ENCODE measurements around the gene FREY1.
A peak's percentile ranks its signal among the peaks of the same experiment; 100 is the strongest.

The FREY1 gene

DNA sequence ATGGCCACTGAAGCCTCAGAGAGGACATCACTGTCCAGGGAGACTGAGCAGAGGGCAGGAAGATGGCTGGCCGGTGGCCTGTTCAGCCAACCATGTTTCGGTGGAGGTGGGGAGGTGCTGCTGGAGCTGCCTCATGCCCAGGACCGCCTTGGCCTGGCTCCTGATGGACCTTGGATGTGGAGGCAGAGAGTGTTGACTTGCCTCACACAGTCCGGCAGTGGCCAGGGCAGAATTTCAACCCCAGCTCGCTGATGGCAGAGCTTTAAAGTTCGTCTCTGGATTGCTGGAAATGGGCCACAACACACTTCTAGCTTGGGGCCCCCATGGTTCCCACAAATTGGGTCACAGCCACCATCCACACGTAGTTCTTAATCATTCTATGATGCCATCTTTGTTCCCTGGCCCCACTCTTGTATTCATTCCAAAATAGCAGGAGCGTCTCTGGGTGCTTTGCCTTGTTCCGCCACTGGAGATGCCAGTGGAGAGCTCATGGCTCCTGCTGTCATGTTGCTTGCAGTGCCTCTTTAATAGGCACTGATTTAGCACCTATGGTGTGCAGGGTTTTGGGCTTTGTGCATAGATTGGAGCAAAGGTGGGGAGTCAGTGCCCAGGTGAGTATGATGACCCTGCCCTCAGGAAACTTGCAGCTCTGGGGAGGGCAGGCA is 16.1 kb downstream of the FREY1 start:
- no peak for DNase-seq

DNA sequence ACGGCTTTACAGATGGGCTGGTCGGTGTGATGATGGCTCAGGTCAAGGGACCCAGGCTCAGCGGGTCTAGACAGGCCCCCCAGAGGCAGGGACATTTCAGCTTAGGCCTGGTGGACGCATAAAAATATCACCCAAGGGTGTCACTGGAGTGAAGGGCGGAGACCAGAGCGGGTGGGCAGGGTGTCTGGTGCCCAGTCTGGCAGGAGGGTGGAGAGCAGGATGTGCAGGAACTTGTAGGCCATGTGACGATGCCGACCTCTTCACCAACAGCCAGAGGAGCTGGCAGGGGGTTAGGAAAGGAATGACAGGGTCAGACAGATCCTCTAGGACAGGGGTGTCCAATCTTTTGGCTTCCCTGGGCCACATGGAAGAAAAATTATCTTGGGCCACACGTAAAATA is 17.1 kb downstream of the FREY1 start:
- no peak for DNase-seq

- no peak for DNase-seq
These were observed 17.5 kb downstream of the FREY1 start for GRCh38 chr11:45889555-45889954.

GRCh38 chr11:45887587-45887986 is 19.5 kb downstream of the FREY1 start:
- peak; percentile 14 for DNase-seq

DNA sequence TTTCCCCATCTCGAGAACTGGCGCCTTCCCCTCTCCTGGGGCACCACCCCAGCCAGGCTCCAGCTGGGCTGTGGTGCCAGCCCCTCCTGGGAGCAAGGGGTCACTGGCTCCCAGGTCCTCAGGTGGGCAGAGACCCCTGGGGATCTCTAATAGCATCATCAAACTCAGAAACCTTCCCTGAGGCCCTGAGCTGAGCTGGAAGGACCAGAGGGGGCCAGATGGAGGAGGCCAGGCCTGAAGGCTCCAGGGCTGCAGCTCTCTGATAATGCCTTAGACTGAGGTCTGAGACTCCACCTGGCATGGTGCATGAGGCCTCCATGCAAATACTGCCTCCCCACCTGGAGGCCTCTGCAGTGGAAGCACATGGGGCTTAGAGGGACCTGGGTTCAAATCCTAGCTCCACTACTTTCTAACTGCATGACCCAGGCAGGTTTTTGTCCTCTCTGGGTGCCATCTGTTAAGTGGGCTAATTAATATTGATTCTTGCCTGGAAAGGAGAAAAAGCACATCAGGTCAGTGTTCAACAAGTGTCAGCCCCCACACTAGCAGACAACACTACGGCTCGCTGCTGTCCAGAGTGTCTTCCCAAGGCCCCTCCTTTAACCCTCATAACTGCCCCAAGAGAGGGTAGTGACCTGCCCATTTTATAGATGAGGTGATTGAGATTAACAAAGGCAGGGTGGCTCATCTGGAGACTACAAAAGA is 20.1 kb downstream of the FREY1 start:
- peak; percentile 18 for DNase-seq

DNA sequence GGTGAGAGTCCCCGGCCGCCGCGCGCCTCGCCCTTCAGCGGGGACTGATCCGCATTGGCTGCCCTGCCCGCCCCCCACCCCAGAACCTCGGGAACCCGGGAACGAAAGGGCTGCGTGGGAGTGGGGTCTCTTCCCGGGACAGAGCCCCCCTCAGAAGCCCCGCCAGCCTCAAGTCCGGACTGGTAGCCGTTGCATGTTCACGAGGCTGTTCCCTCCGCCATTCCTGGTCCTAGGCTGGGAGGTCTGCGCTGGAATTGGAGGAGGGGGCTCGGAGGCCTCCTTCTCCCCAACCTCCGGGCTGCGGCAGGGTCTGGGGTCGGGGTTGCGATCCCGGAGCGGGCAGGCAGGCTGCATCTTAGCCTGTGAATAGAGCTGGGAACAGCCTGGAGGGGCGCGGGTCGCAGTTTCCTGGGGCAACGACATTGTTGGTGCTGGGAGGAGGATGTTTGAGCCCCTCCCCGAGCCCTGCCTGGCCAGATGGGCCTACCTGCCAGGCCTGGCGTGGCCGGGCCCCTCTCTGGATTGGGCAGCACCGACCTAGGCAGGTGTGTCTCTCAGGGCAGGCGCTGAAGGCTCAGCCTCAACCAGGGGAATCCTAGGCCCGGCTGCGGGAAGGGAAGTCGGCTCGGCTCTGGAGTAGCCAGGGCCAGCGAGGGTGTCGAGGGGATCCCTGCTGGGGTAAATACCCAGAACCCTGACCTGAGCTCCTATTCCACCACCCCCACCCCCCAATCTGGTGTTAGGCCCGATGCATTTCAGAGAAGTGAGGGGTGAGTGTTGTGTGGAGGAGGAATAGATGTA is 20.9 kb downstream of the FREY1 start:
- peak; percentile 24 for DNase-seq

- DNase-seq = peak; percentile 74
These were observed 21.7 kb downstream of the FREY1 start, which contains the start of gene MAPK8IP1 for GRCh38 chr11:45885274-45885920. TSS of gene MAPK8IP1 (plus strand) at chr11:45885651. CDS start at chr11:45885821, 170 bp downstream.

DNA sequence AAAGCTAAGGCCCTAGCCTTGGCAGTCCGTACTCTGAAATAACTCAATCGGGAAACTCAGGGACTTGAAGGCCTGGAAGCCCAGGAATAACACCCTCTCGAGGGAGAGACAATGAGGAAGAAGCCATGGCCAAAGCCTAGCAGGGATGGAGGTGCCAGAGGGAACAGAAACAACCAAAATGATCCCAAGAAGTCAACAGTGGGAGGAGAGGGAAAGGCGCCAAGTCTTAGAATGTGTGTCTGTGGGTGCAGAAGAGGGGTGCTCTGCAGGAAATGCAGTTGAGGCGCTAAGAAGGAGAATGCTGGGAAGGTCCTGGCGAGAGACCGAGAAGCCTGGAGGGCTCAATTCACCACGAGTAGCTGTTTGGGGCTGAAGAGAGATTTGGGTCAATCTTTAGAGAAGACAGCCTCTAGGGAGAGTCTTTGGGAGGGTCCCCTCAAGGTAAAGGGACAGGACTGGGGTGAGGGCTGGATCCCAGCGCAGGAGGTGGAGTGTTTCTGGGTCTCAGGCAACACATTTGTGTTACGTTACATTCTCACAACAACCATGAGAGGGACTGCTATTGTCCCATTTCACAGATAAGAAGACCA is 22.4 kb downstream of the FREY1 start:
- DNase-seq = no peak

GRCh38 chr11:45881708-45882368 is 25.2 kb downstream of the FREY1 start:
- DNase-seq = peak; percentile 15

- no peak for DNase-seq
These were observed 26.1 kb downstream of the FREY1 start for GRCh38 chr11:45880772-45881570.

GRCh38 chr11:45879803-45880686 is 27.0 kb downstream of the FREY1 start:
- DNase-seq = no peak

DNA sequence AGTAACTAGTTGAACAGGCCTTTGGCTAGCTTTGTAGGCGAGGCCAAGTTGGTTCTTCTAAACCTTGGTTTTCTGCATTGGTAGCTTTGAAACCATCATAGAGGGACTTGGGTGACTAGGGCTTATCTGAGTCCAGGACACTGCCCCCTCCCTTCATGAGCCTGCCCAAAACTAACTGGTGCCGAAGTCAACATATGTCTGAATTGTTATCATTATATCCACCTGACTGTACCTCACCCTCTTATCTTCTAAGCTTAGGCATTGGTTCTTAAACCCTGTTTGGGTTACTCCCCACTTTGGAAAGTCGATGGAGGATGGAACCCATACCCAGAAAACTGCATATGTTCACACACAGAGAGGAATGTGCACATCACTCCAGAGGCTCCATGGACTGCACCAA is 29.2 kb downstream of the FREY1 start:
- DNase-seq = no peak

DNA sequence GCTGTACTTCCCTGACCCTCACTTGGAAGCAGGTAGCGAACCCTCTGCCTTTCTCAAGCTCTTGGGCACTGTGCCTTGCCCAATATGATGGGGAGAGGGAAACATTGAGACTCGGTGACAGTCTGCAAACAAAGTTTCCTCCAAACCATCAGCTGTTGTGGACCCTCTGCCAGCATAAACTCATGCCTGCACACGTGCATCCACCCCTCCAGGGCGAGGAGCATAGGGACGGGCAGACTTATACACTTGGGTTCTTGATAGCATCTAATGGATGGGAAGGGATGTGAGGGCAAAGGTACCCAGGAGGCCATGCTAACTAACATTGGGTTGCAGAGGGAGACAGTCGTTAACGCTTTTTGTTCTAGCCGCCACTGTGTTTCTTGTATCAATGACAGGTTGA is 29.9 kb downstream of the FREY1 start:
- no peak for DNase-seq

GRCh38 chr11:45876401-45876800 is 30.7 kb downstream of the FREY1 start:
- no peak for DNase-seq

GRCh38 chr11:45872651-45873356 is 34.3 kb downstream of the FREY1 start:
- no peak for DNase-seq

- DNase-seq = no peak
These were observed 35.4 kb downstream of the FREY1 start for GRCh38 chr11:45871638-45872037.

- DNase-seq = no peak
These were observed 36.4 kb downstream of the FREY1 start for GRCh38 chr11:45870706-45871105.

- DNase-seq = no peak
These were observed 37.5 kb downstream of the FREY1 start for GRCh38 chr11:45869551-45869950.

GRCh38 chr11:45864041-45864440 is 43.0 kb downstream of the FREY1 start:
- no peak for DNase-seq

Measured in activated T-cell treated with anti-CD3 and anti-CD28 coated beads, Interleukin-2, amount 50 U/mL, for 1 hour (primary cell).